ENCODE results near the gene ZC3H12A. TPM values are rescaled to one million over a fixed set of nuclear protein-coding genes. Genes with fewer than 3 reads are reported as not detected.
"Not testable (repeated sequence)": the region's sequence is repeated elsewhere in the genome, so short reads cannot be mapped to it uniquely, and the experiment has no call there.

ZC3H12A gene
- total RNA-seq, 1 donor from 2014 or later: 5.8 TPM

- ATAC-seq; intact Hi-C loops (cut with DNase I): not testable (repeated sequence)
These were observed 44.5 kb downstream of the ZC3H12A start for GRCh38 chr1:37518929-37519328.

DNA sequence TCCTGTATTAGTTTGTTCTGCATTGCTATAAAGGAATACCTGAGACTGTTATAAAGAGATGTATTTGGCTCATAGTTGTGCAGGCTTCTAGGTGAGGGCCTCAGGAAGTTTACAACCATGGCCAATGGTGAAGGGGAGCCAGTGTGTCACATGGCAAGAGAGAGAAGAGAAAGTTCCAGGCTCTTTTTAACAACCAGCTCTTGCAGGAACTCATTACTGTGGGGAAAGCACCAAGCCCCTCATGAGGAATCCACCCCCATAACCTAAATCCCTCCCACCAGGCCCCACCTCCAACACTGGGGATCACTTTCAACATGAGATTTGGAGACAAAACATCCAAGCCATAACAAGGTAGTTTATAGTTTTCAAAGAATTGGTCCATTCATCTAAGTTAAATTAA lies 45.2 kb downstream of the ZC3H12A start:
- DNase-seq (ENCODE audit: low spot score): no peak
- ATAC-seq: no peak
- intact Hi-C loops (cut with DNase I): no loop called here

More at GRCh38 chr1:37518929-37519328, 44.5 kb downstream of the ZC3H12A start:
- not testable (repeated sequence) for DNase-seq (ENCODE audit: low spot score)

DNA sequence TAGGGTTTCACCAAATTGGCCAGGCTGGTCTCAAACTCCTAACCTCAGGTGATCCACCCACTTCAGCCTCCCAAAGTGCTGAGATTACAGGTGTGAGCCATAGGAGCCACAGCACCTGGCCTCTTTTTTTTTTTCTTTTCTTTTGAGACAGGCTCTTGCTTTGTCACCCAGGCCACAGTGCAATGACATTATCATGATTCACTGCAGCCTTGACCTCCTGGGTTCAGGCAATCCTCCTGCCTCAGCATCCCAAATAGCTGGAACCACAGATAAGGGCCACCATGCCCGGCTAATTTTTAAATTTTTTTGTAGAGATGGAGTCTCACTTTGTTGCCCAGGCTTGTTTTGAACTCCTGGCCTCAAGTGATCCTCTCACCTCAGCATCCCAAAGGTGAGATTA lies 55.5 kb downstream of the ZC3H12A start:
- DNase-seq (ENCODE audit: low spot score); ATAC-seq; intact Hi-C loops (cut with DNase I): not testable (repeated sequence)

- DNase-seq (ENCODE audit: low spot score); intact Hi-C loops (cut with DNase I); ATAC-seq: not testable (repeated sequence)
These were observed 58.2 kb downstream of the ZC3H12A start for GRCh38 chr1:37532418-37533156.

GRCh38 chr1:37533317-37534093 lies 59.1 kb downstream of the ZC3H12A start:
- ATAC-seq (no peak), DNase-seq (ENCODE audit: low spot score) (no peak)
- intact Hi-C loops (cut with DNase I): no loop called here

Small RNAs within 50 kb of the gene (microRNA-seq; reads per million reads assigned to microRNA genes)
- gene MIR5581: not detected
- gene MIR6732: not detected

Other genes starting within 250 kb of the ZC3H12A start
- gene MEAF6, start 40.2 kb downstream of the ZC3H12A start, total RNA-seq: 52.7 TPM
- 17.3 TPM for gene SNIP1, start 79.7 kb downstream of the ZC3H12A start, total RNA-seq
- 11.5 TPM for gene DNALI1, start 82.4 kb downstream of the ZC3H12A start, total RNA-seq
- 34.0 TPM for gene GNL2, start 121.4 kb downstream of the ZC3H12A start, total RNA-seq
- 0.13 TPM for gene RSPO1, start 160.3 kb downstream of the ZC3H12A start, total RNA-seq
- 0.85 TPM for gene CDCA8, start 217.9 kb downstream of the ZC3H12A start, total RNA-seq

Data from sciatic nerve (tissue), 2 donors.